HG03025 (cell line): ENCODE measurements around the gene ZNF207.
"Not testable (repeated sequence)": the region's sequence is repeated elsewhere in the genome, so short reads cannot be mapped to it uniquely, and the experiment has no call there.

Experiments
- ATAC-seq: cut with Tn5 transposase; IDR thresholded peaks from one replicate; pipeline ENCODE4 v1.9.1; 2021; ENCODE audit warnings: mild to moderate bottlenecking, moderate library complexity; ENCODE audit not compliant: unreplicated experiment, low FRiP score

Gene ZNF207

DNA sequence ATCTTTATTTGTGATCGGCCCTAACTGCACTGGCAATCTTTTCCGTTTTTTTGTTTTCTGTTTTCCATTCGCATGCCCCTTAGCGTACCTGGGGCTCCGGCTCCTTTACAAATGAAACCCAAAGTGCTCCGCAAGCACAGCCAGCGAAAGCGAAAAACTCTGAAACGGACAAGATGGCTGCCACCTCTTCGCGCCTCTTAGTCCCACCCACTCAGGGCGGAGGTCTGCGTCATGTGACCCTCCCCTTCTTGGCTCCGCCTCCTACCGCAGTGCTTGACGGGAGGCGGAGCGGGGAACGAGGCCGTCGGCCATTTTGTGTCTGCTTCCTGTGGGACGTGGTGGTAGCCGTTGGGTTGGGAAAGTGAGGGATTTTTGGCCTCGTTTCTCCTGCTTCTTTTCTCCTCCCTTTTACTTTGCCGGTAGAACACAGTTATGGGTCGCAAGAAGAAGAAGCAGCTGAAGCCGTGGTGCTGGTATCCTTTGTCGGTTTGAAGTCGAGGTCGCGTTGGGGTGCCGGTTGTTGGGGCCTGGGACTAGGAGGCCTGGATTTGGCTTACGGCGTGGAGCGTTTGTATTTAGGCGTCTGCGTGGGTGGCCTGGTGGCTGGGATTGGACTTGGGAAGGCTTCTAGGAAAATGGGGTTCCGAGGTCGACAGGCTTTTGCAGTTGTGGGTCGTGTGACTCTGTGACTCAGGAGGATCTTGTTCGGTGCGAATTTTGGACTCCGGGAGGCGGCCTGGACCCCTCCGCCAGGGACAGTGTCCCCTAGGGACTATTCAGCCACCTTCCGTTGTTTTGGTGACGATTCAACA, at the start of gene ZNF207:
Gene ZNF207 (plus strand): TSS at position 304 of the 812 bp plus-strand sequence. CDS start 129 bp downstream, at position 433.
- peak; percentile 92 for ATAC-seq

DNA sequence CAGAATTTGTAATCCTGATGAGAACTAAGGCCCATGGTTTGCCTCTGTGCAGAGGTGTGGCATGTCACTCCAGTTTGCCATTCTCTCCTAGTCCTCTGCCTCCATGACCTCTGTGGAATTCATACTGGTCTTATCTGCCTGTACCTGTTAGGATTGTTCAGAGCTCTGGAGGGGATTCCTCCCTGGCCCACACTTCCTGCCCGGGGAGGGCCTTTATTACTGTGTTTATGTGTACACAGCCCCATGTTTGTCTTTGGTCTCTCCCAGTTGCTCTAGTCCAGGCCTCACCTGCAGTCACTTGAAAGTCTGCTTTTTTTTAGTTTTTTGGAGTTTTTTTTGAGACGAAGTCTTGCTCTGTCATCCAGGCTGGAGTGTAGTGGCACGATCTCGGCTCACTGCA, 47.9 kb upstream of the ZNF207 start:
- no peak for ATAC-seq

DNA sequence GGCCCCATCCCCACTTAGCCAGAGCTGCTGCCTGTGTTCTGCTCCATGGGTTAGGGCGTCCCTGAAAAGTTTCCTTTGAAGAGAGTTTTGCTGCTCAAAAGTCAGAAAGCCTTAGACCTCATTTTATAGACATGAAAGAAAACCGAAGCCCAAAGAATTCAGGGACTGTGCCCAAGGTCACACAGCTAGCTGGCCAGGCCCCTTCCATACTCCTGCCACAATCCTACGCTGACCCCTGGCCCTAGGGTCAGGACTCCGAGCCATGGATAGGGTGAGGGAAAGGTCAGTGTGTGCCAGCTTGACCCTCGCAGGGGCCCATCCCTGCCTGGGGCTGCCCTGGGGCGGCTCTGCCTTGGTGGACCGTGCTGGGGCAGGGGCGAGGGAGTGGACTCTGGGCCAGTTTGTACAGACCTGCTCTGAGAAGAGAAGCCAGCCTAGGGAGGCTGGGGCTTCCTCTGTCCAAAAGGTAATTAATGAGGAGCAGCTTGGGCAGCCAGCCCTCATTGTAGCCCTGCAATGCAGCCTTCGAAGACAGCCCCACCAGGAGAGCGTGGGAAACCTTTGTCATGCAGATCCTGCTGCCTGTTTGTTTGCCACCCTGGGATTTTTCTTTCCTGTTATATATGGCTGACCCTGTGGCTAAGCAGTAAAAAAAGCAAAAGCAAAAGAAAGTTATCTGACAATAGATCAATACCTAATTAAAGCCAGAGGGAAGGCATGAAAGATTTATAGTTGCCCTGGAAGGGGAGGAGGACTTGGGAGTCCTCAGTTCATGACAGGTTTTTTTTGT, 46.9 kb upstream of the ZNF207 start:
- no peak for ATAC-seq

DNA sequence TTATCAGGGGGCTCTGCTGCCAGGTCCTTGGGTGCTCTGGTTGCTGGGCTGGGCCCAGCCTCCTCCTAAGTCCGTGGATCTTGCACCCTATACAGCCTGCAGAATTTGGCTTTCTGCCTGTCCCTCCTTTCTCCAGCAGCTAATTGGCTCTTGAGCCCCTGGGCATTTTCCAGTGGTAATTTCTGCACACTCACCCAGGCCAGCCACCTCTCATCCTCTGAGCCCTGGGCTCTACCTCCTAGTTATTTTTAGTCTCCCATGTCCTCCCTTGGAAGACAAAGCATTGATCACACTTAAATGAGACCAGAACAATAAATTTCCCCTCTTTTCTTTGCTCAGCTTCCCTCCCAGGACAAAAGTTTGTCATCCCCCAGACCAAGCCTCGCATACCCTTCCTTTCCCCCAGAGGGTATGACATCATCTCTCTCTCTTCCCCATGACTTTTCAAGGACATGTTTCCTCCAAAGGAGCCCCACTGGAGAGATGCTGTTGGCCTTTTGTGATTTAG, 46.1 kb upstream of the ZNF207 start:
- ATAC-seq: no peak

DNA sequence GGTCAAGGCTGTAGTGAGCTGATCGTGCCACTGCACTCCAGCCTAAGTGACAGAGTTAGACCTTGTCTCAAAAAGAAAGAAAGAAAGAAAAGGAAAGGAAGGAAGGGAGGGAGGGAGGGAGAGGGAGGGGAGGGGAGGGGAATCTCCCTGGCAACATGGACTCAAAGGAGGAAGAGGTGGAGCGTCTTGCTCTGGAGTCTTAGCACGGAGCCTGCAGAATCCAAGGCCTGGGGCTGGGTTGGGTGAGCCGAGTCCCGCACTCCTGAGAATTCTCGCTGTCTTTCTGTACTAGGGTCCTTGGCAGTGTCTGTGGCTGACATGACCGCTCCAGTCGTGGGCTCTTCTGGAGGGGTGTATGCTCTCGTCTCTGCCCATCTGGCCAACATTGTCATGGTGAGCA, 44.9 kb upstream of the ZNF207 start:
- no peak for ATAC-seq

DNA sequence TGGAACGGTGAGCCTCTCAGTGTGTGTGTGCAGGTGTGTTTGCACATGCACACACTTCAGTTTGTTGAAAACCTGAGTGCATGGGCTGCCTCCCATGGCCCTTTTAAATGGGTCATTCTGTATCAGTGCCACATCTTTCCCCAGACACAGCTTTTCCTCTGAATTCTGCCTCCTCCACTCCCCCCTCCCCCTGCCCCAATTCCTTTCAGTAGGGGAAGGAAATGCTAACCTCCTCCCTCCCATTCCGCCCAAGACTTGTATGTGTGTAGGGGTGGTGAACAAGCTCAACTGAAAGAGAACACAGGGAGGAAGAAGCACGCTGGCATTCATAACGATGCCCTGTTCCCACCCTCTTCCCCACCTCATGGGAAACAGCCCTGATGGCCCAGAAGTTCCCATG, 42.3 kb upstream of the ZNF207 start:
- ATAC-seq: no peak

DNA sequence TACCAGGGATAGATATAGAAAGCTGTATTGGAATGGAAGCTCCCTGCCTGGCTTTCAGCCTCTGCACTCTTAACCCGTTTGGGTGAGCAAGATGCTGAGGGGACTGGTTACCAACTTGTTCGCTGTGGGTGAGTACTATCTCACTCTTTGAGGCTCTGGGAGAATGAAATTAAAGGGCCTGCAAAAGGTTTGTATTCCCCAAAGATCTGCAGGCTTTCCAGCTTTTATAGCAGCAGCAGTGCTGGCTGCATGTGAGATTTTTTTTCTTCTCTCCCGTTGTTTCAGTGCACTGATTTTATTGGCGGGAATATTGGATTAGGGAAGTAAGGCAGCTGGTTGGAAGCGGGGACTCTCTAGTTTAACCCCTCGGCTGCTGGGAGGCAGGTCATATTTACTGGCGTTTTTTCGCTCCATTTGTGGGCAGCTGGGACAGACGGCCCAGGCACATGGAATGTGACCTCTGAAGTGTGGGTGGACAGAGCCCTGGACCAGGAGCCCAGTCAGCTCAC, 38.9 kb upstream of the ZNF207 start:
- ATAC-seq: no peak

DNA sequence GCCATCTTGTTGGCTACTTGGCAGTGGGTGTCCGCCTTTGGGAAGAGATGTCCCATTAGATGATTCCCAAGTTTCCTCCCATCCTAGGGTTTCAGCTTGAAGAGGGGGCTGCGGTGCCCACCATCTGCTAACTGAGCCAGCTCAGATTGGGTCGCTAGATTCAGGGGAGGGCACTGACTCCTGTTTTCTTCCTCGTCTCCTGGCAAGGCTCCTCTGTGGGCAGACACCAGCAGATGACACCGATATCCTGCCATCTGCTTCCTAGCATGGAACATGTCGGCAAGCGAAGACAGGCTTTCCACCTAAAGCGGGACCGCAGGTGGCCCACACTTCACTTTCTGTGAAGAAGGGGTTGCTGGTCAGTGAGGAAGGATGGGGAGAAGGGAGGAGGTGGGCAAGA, 35.3 kb upstream of the ZNF207 start:
- no peak for ATAC-seq

DNA sequence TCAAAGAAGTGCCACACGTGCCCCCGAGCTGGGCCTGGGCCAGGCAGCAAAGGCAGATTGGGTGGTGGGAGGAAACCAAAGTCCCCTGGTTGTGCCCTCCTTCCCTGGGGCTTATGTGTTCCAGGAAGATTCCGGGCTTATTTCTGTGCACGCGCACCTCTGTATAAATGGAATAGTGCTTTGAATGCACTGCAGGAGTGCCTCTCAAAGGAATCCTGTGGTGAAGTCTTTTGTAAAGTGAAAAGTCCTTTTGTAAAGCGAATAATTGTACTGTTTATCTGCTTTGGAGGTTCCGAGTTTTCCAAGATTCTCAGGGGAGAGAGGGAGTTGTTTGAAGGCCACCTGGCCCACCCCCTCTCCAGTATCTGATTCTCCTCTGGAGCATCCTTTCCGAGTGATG, 34.8 kb upstream of the ZNF207 start:
- ATAC-seq: no peak

DNA sequence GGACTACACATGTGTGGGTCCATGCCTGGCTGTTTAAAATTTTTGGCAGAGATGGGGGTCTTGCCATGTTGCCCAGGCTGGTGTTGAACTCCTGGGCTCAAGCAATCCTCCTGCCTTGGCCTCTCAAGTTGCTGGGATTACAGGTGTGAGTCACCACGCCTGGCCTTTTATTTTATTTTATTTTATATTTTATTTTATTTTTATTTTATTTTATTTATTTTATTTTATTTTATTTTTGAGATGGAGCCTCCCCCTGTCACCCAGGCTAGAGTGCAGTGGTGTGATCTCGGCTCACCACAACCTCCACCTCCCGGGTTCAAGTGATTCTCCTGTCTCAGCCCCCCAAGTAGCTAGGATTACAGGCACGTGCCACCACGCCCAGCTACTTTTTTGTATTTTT, 33.3 kb upstream of the ZNF207 start:
- ATAC-seq: not testable (repeated sequence)

DNA sequence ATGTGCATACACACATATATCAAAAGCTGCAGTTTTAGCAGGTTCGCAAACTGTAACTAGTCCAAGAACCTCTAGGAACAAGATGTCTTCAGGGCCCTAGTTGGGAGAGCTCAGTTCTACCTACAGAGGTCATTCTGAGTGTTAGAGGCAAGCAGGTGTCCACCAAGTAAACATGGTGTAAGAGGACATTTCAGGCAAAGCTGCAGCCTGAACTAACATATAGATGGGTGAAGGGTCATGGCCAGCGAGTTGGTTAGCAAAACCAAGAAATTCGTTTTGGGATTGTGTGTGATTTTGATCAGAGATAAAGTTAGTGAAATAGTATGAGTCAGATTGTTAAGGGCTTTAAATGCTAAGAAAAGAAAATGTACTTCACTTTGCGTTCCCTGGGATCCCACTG, 32.6 kb upstream of the ZNF207 start:
- ATAC-seq: no peak

DNA sequence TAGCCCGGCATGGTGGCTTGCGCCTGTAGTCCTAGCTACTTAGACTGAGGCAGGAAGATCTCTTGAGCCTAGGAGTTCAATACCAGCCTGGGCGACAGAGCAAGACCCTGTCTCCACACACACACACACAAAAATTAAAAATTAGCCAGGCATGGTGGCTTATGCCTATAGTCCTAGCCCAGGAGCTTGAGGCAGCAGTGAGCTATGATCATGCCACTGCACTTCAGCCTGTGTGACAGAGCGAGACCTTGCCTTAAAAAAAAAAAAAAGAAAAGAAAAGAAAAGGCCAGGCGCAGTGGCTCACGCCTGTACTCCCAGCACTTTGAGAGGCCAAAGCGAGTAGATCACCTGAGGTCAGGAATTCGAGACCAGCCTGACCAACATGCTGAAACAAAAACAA, 31.9 kb upstream of the ZNF207 start:
- ATAC-seq: no peak

DNA sequence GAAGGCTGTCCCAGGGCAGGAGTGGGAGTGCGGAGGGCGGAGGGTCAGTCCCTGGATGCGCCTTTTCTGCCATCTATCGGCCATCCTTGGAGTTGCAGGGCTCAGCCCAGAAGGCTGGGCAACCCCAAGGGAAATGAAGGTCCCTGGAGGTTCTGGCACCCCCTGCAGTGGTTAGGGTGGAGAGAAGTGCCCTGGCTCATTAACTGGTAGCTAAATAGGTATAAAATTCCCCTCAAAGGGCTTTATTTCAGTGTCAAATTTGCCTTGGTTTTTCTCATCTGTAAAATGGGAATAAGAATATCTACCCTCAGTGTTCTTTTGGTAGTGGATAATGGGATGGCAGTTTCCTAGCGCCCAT, 30.4 kb upstream of the ZNF207 start:
- ATAC-seq: no peak

DNA sequence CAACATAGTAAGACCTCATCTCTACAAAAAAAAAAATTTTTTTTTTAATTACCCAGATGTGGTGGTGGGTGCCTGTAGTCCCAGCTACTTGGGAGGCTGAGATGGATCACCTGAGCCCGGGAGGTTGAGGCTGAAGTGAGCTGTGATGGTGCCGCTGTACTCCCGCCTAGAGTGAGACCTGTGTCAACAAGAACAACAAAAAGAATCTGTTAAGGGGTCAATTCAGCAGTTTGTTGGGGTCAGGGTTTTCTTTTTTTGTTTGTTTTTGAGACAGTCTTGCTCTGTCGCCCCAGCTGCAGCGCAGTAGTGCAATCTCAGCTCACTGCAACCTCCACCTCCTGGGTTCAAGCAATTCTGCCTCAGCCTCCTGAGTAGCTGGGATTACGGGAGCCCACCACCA, 29.9 kb upstream of the ZNF207 start:
- ATAC-seq: not testable (repeated sequence)

DNA sequence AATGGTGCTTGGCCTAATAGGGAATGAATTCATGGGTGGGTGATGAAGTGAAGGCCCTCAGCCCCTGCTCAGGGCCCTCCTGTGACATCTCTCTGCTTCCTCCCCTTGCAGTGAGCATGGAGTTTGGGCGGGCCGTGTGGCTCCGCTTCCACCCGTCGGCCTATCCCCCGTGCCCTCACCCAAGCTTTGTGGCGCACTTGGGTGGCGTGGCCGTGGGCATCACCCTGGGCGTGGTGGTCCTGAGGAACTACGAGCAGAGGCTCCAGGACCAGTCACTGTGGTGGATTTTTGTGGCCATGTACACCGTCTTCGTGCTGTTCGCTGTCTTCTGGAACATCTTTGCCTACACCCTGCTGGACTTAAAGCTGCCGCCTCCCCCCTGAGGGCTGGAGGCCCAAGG, 29.1 kb upstream of the ZNF207 start:
- no peak for ATAC-seq

DNA sequence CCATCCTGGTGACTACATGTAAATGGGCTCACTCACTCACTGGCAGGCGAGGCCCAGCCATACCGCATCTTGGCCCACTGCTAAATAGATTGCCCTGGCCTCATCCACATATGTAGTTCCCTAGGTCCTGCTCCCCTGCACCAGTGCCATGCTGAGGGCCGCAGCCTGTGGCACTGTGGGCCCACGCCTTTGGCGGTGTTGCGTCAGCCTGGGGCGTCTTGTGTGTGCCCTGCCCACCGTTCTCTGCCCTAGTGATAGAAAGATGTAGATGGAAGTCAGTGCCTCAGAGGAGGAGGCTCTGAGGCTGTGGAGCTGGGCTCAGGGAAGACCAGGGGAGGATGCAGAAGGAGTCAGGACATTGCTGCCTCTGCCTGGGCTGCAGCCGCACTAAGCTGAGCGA, 26.9 kb upstream of the ZNF207 start:
- ATAC-seq: no peak

DNA sequence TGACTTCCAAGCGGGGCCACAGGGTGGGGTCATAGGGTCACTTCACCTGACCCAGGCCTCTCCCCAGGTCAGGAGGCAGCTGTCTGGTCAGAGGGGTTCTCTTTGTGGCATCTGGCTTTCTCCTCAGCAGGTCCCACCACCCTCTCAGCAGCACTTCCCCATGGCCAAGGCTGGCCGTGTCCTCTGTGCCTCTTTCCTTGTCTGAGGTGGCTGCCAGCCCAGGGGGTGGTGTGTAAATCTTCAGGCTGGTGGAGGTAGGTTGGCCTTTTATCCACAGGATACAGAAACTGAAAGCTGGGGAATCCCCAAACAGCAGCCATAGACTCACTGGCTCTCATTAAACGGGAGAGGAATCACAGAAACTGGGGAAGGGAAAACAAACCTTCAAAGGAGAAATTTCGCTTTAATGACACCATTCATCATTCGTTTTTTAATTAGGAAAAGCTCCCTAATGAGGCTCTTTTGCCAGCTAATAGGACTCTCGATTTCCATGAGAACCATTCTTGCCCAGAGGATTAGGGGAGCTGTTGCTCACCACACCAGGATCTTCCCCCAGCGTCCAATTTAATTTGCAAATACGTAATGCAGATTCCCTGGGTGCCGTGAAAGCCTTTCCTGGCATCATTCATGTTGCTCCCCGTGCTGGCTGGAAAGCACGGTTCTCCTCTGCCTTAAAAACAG, 26.0 kb upstream of the ZNF207 start:
- ATAC-seq: no peak

DNA sequence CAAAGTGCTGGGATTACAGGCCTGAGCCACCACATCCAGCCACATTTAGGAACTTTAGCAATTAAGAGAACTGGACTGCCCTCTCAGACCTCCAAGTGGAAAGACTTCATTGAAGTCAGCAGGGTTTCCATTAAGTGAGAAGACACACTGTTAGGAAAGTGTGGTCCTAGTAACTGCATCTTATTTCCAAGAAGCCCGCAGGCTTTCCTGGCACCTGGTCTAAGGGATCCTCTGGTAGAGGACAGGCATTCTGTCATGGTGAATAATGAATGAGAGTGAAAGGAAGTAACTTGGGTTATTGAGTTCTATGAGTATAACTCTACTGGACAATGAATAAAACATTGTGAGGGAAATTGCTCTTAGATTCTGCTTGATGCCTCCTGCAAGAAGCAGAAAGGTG, 22.0 kb upstream of the ZNF207 start:
- no peak for ATAC-seq

DNA sequence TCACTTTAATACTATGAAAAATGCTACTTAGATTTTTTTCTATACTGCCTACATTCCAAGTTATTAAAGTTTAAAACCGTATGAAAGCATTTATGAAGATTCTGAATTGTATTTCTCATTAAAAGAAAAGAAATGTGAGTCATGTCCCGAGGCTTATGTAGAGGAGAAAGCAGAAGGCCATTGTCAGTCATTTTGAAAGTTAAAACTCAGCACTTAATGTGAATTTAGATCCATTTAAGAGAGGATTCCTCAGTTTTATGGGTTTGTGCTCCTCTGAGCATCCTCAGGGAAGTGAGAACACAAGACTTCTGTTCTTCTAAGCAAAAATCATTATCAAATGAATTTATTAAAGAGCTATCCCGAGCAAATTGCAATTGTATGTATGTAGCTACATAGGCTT, 19.8 kb upstream of the ZNF207 start:
- ATAC-seq: no peak

DNA sequence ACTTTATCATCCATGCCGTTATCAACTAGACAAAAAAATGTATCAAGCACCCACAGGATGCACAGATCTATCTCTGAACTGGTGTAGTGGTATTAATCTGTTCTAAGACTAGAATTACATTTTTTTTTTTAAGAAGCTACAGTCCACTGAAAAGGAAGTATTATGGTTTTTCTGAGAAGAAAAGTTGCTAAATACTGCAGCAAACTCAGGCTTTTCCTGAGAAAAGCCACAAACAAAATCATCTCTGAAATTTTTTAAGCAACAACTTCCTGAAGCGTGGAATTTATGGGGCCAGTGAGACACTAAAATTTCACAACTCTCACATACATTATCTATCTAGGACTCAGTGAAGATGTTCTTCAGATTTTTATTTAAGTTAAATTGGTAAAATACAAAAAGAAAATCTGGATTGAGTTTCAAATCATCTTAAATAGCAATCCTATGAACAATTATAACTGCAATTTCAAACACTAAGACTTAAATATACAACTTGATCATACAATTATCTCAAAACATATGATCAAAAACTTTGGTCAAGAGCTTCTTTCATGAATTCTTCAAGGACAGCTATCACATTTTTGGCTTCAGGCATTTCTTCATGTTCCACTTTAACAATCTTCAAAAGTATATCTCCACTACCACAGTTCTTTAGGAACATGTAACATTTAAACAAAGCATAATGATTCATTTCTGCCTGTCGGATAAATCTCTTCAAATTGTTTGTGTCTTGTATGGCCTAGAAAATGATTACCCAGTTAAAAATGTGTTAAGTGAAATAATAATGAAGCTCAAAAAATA, 18.5 kb upstream of the ZNF207 start:
- ATAC-seq: no peak
